ENCODE results near the gene ZNF660.

- TF ChIP-seq CTCF (IDR thresholded peaks at IDR 0.05) (peak in 3 of 4 experiments; percentile 19 to 27 (median 23)), POLR2A (IDR thresholded peaks at IDR 0.05) (no peak)
Observed at GRCh38 chr3:44554626-44555592, 29.9 kb upstream of the ZNF660 start, which contains the start of gene ZKSCAN7.

Measured in gastroesophageal sphincter (tissue), 3 donors.